HG02763 (cell line): ENCODE data around the gene ARHGAP19.
"Not testable (repeated sequence)": the region's sequence is repeated elsewhere in the genome, so short reads cannot be mapped to it uniquely, and the experiment has no call there.

Experiments used
- ATAC-seq: cut with Tn5 transposase; IDR thresholded peaks from one replicate; pipeline ENCODE4 v1.9.1; 2021; ENCODE audit warnings: mild to moderate bottlenecking, moderate library complexity; ENCODE audit not compliant: unreplicated experiment

The ARHGAP19 gene

DNA sequence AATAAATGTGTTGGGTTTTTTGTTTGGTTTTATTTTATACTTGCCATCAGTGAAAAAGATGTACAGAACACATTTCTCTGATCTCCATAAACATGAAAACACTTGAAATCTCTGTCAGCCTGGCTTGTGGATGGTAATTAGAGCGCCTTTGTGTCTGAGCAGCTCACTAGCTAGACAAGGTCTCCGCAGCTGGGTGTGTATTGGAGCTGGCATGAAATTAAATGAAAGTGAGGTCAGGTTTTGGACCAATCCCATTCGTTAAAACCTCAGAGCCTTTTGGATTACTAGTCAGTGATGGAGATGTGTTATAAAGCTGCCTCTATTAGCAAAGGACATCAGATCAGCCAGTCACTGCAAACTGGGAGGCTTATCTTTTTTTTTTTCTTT is 29.4 kb upstream of the ARHGAP19 start:
- ATAC-seq, result no peak

DNA sequence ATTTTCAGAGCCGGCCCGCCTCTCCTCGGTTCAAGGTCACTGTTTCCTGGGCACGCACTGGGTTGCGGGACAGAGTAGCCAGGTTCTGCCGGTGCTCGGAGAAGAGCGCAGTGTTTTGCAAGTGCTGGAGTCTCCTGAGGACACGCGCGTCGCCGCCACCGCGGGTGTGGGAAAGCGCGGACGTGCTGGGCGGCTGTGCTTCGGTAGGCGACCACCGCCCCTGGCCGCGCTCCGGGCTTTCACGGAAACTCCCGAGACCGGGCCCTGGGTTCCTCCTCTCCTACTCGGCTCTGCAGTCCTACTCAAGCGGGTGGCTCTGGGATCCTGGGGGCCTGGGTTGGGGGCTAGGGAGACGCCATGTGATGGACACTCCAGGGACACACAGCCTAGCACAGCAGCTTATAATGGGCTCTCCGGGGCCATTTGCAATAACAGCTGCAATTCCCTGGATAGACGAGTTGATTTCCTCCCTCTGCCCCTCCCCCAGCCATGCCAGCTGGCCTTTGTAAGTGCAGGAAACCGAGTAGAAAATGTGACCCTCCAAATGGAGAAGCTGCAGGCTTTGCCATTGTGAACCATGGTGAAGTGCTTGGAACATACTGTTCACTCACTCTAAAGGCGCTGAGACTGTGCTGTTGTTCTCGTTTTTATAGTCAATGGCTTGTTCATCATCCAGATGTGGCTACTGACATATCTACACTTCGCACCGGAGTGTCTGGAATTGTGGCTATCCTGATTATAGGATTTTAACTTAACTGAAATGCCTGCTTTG is 28.8 kb upstream of the ARHGAP19 start:
- no peak for ATAC-seq

DNA sequence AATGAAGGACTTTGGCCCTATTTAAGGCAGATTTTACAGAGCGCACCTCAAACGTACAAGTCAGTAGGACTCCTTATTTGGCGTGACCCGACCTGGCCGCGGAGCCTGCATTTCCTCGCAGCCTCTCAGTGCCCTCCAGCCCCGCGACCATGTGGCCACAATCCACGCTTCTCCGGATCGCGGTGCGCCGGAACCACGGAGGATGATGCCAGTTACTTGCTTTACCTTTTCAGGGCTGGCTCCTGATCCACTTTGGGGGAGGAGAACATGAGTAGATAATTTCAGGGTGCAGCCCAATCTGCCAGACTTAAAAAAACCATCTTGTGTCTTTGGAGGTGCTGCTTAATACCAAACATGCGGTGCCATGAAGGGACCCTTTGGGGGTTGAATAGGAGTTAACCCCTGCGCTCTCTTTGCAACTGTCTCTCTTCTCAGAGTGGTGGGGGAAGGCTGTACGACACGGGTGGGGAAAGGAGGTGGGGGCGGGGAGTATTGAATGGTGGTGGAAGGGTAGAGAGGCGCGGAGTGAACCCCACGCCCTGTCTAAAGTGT is 28.1 kb upstream of the ARHGAP19 start:
- no peak for ATAC-seq

GRCh38 chr10:97319671-97320479 is 27.4 kb upstream of the ARHGAP19 start:
- ATAC-seq, result peak; percentile 21

DNA sequence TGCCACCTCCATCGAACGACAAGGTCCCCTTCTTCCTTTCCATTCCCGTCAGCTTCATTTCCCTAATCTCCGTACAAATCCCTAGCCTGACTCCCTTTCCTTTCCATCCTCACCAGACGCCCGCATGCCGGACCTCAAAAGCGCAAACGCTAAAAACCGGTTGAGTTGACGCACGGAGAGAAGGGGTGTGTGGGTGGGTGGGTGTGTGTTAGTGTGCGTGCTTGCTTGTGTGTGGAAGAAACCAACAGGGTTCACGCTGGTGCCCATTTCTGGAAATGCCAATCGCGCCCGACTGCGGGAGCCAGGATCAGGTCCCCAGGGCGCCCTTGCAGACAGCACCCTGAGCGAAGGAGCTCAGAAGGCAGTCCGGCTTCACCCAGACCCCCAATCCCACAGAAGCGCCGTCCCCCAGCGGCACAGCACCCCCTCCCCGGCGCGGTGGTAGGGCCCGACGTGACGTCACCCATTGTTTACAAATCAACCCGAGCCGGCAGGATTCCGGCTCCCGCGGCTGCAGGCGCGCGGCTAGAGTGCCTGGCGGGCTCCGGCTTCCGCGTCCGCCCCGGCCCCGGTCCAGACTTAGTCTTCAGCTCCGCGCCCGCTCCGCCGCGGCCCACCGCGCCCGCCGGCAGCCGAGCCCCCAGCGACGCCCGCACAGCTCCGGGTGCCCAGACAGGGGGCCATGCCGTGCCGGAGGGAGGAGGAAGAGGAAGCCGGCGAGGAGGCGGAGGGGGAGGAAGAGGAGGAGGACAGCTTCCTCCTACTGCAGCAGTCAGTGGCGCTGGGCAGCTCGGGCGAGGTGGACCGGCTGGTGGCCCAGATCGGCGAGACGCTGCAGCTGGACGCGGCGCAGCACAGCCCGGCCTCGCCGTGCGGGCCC is 26.6 kb upstream of the ARHGAP19 start, which contains the start of gene FRAT1:
FRAT1 (plus strand) TSS at position 500 of the 880 bp plus-strand sequence; CDS start at position 683, 183 bp downstream.
- peak; percentile 84 for ATAC-seq

GRCh38 chr10:97314671-97315070 is 22.2 kb upstream of the ARHGAP19 start:
- ATAC-seq, result no peak

- no peak for ATAC-seq
Measured at GRCh38 chr10:97312897-97313296, 20.5 kb upstream of the ARHGAP19 start.

DNA sequence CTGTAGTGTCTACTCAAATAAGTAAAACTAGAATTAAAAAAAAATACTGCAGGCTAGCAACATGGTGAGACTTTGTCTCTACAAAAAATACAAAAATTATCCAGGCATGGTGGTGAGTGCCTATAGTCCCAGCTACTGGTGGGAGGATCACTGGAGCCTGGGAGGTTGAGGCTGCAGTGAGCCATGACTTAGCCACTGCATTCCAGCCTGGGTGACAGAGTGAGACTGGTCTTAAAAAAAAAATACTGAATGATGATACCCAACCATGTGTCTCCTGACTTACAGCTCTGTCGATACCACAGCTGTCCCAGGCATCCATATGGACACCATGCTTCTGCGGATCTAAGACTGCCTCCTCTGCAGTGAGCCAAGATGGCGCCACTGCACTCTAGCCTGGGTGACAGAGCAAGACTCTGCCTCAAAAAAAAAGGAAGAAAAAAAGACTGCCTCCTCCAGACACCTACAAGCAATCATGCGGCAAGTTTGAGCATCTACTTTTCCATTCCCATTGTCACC is 18.7 kb upstream of the ARHGAP19 start:
- no peak for ATAC-seq

DNA sequence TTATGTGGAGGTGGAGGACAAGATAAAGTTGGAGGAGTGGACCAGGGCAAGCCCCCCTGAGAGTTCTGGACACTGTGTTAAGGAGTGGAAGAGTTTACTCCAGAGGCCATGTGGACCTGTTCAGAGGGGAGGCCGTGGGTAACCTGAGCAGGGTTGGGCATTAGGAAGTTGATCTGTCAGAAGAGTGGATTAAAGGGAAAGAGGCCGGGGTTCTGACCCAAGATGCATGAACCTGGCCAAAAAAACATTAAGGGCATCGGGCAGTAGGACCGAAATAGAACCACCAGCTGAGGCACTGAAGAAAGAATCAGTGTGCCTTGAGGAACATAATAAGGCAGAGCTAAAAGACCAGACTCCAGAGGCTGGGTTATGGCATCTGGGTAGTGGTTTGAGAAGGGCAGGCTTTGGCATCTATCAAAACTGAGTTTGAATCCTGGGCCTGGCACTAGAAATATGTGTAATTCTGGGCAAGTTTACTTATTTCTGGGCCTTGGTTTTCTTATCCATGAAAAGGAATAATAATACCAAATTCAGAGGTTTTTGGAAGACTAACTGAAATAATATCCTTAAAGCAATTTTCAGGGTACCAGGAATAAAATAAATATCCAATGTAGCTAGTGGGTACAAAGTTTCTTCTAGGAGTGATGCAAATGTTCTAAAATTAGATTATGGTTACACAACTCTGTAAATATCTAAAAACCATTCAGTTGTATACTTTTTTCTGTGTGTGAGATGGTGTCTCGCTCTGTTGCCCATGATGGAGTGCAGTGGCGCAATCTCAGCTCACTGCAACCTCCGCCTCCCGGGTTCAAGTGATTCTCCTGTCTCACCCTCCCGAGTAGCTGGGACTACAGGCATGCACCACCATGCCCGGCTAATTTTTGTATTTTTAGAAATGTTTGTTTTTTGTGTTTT is 15.7 kb upstream of the ARHGAP19 start:
- no peak for ATAC-seq

GRCh38 chr10:97307441-97307840 is 15.0 kb upstream of the ARHGAP19 start:
- ATAC-seq, result no peak

- no peak for ATAC-seq
Measured at GRCh38 chr10:97302088-97302791, 9.8 kb upstream of the ARHGAP19 start.

DNA sequence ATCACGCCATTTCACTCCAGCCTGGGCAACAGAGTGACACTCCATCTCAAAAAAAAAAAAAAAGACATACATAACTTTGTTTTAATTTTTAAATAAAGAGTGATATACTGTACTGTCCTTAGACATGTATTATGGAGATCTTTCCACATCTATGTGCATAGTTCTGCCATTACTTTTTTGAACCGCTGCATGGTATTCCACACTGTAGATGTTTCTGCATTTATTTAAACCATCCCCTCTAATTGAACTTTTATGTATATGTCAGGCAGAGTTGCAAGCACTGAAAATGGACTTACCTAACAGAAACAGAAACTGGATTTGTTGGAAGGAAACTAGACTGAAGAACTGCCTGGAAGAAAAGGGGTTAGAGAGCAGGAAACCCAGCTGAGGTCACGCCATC is 8.5 kb upstream of the ARHGAP19 start:
- no peak for ATAC-seq

DNA sequence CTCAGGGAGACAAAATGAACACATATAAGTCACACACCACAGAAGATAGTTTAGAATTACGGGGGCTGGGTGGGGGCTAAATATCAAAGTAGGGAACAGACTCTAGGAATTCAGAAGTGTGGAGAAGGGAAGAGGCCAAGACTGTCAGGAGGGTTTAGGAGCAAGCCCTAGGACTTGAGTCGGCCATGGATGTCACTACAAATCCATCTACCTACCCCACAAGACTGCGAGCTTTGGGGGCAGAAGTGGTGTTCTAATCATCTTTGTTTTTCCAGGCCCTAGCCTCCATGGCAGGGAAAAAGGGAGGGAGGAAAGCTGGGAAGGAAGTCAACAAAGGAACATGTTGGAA is 5.8 kb upstream of the ARHGAP19 start:
- no peak for ATAC-seq

- no peak for ATAC-seq
Measured at GRCh38 chr10:97297556-97298222, 5.3 kb upstream of the ARHGAP19 start.

DNA sequence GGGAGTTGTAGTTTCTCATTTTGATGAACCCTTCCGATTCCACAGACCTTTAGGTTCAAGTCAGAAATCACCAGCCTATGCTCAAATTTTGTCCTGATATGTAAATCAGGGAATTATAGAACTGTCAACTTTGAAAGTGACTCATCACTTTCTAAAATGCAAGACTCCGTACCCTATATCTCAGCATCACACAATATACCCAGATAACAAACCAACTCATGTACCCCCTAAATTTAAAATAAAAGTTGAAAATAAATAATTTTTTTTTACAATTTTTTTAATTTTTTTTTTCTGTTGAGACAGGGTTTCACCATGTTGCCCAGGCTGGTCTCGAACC is 393 bp upstream of the ARHGAP19 start:
- ATAC-seq, result no peak

DNA sequence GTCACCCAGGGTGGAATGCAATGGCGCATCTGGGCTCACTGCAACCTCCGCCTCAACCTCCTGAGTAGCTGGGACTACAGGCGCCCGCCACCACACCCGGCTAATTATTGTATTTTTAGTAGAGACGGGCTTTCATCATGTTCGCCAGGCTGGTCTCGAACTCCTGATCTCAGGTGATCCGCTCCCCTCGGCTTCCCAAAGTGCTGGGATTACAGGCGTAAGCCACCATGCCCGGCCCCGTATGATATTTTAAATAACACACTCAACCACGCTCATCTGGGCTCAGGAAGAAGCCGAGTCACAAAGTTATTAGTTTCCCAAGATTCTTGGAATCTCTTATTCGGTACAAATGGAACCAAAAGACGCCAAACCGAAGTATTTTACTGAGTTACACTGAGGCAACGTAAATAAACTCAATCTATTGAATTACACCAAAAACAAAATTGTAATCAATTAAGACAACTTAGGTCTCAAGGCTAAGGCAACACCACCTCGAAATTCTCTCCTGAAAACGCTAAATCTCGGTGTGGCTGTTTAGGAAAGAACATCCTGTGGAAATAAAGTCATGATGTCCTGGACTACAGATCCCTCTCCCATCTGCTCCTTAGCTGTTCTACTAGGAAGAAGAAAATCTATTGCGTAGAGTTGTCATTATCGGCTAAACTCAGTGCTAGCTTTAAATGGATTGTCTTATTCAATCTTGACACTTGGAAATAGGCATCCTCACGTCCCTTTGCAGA is 910 bp downstream of the ARHGAP19 start:
- ATAC-seq, result no peak

DNA sequence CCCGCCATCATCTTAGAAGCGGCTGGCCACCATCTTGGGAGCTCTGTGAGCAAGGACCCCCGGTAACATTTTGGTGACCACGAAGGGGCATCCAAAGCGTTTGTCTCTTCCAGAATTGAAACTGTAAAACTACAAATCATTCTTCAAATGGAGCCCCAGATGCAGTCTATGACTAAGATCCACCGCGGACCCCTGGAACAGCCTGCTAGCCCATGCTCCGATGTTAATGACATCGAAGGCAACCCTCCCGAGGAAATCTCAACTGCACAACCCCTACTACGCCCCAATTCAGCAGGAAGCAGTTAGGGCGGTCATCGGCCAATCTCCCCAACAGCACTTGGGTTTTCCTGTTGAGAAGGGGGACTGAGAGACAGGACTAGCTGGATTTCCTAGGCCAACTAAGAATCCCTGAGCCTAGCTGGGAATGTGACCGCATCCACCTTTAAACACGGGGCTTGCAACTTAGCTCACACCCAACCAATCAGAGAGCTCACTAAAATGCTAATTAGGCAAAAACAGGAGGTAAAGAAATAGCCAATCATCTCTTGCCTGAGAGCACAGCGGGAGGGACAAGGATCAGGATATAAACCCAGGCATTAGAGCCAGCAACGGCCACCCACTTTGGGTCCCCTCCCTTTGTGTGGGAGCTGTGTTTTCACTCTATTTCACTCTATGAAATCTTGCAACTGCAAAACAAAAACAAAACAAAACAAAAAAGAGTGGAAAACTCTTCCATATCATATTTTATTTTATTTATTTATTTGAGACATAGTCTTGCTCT is 1.7 kb downstream of the ARHGAP19 start:
- ATAC-seq, result not testable (repeated sequence)
